Body of pancreas (tissue), 4 donors: ENCODE measurements around the gene KRT78.

Source experiments
- POLR2A ChIP-seq, 3 donors: fragments of 450-650 bp; IDR thresholded peaks; one replicate each; pipeline ENCODE4 v1.6.1; 2016; ENCODE audit warnings: antibody characterized with exemption in 3 of 3, mild to moderate bottlenecking in 2 of 3
- TF ChIP-seq, protein P1 (sequence below), 7 experiments: fragments of 450-650 bp in 4 of 7; fragments of 200-600 bp in 3 of 7; sonication (generic) in 3 of 7; IDR thresholded peaks; one replicate each; pipeline ENCODE4 v1.5.1; 2016 to 2019; ENCODE audit warnings: antibody characterized with exemption in 7 of 7

GRCh38 chr12:52896190-52897100, 47.7 kb upstream of the KRT78 start:
- TF ChIP-seq, protein P1, sequence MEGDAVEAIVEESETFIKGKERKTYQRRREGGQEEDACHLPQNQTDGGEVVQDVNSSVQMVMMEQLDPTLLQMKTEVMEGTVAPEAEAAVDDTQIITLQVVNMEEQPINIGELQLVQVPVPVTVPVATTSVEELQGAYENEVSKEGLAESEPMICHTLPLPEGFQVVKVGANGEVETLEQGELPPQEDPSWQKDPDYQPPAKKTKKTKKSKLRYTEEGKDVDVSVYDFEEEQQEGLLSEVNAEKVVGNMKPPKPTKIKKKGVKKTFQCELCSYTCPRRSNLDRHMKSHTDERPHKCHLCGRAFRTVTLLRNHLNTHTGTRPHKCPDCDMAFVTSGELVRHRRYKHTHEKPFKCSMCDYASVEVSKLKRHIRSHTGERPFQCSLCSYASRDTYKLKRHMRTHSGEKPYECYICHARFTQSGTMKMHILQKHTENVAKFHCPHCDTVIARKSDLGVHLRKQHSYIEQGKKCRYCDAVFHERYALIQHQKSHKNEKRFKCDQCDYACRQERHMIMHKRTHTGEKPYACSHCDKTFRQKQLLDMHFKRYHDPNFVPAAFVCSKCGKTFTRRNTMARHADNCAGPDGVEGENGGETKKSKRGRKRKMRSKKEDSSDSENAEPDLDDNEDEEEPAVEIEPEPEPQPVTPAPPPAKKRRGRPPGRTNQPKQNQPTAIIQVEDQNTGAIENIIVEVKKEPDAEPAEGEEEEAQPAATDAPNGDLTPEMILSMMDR (IDR thresholded peaks at IDR 0.05), result no peak
- TF ChIP-seq POLR2A (IDR thresholded peaks at IDR 0.05), result no peak
